HG03342 (cell line): ENCODE measurements around the gene KRT37.
"Not testable (repeated sequence)": the region's sequence is repeated elsewhere in the genome, so short reads cannot be mapped to it uniquely, and the experiment has no call there.

ENCODE experiments used
- ATAC-seq: cut with Tn5 transposase; IDR thresholded peaks from one replicate; pipeline ENCODE4 v1.9.1; 2021; ENCODE audit warnings: mild to moderate bottlenecking, moderate library complexity; ENCODE audit not compliant: unreplicated experiment

The KRT37 gene

GRCh38 chr17:41437254-41437653 is 12.9 kb upstream of the KRT37 start:
- ATAC-seq: no peak

DNA sequence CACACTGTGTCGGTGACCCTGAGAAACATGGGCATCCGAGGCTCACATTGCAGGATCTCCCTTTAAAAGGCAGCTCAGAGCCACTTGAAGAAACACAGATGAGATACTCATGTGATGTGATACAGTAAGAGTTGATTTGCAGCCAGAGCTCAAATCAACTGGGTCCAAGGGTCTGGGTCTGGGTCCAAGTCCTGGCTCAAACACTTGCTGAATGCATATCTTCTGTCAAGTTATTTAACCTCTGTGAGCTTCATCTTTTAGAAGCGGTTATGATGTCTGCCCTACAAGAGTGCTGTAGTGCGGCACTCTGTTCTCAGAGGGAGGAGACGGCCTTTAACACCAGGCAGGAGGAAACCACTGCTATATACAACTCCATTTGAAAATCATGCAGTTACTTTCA is 10.0 kb upstream of the KRT37 start:
- ATAC-seq: no peak

DNA sequence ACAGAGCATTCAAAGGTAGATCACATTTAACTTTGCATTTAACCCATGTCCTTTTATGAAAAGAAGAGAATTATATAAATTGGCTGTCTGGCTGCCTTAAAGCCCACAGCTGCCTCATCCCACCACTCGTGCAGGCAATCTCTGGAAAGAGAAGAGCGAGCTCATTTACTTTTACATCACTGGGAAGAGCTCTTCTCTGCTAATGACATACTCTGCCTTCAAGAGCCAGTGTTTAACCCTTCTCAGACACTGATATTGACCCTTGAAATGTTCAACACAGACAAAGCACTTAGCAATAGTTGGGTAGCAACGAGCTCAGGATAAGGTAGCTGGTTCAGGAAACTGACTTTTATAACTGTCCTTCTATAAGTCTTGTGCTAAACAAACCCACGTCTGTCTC is 9.6 kb upstream of the KRT37 start:
- no peak for ATAC-seq

DNA sequence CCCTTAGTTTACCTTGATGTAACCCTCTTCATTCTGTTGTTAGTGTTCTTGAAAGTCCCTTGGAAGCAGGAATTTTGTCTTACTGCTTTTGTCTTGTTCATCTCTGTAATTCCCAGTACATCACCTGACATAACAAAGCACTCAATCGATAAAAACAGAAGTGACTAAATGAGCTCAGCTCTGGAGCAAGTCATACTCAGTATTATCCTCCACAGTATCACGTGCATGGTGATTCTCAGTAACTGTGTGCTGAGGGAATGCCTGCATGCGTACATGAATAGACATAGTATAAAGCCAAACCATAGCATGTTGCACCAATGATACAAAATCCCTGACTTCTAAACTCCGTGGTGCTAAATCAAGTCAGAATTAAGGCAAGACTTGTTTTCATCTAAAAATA is 9.2 kb upstream of the KRT37 start:
- ATAC-seq: no peak

- ATAC-seq: not testable (repeated sequence)
Measured at GRCh38 chr17:41430376-41430775, 6.0 kb upstream of the KRT37 start.

- ATAC-seq: no peak
Measured at GRCh38 chr17:41429667-41430066, 5.3 kb upstream of the KRT37 start.

DNA sequence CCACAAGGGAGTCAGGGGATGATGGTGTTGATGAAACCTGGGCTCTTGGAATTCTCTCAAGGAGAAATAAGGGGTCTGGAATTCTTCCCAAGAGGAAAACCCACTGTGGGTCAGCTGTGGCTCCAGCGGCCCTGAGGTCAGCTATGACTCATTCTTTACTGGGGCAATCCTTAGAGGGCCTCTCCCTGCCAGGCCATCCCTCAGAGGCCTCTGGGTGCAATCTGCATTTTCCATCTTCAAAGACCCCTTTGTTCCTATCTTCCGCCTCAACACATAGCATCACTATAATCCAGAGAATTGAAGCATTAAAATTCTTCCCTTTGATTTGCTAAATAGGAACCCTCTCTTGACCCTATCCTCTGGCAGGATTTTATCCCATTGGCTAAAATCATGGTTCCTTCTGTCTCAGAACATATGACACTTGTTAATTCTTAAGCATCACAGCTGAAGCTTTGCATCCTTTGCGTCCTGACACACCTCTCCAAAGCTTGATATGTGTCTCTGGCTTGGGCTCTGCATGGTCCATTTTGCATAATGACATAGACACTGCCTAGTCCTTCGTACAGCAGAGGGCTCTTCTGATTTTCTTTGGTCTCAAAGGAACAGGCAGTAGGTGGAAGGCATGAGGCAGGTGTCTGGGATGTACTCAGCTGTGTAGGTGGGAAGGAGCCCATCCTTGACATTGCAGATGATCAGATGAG is 4.4 kb upstream of the KRT37 start:
- no peak for ATAC-seq

- ATAC-seq: not testable (repeated sequence)
Measured at GRCh38 chr17:41422586-41422985, 1.8 kb downstream of the KRT37 start.

DNA sequence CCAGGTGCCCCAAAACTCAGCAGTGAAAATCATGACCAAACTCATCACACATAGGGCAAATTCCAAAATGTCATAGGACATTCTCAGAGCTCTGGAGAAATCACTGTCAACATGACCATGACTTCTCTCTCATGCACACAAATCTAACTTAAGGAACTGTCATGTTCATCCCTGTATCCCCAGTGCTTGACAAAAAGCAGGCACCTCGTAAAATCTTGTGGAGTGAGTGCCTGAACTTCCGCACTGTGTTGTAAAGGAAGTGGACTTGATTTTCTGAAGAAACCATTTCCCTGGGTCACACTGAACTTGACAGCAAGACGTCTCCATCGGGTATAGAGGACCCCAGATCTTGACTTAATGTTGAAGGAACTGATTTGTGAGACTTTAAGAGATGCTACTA is 2.8 kb downstream of the KRT37 start:
- ATAC-seq: no peak

DNA sequence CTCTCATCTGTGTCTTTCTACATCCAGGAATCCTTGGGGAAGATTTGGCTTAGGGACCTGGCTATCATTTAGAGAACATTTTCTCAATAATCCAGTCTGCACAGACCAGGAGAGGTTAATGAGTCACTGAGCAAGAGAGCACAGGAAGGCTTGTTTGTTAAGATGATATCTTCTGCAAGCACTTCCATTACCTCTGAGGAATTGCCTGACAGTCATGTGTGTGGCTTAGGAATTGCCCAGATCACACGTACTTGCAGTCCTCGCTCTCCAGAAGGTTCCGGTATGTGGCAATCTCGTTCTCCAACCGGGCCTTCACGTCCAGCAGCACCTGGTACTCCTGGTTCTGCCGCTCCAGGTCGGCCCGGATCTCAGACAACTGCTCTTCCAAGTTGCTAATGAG is 3.3 kb downstream of the KRT37 start:
- ATAC-seq: no peak

DNA sequence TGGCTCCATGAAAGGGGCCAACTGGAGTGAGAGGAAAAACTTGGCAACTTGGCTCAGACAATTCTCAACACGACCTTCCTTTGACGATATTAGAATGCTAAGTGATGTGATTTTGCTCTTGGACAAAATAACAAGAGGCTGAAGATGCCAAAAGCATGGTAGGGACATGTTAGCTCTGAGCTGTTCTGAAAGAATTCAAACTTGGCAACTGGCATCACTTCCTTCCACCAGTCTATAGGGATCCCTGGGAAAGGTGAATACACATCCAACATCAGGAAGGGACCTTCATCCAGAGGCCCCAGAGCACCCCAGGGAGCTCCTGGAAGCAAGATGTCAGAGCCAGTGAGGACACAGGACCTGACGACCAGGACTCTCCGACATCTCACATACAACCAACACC is 4.3 kb downstream of the KRT37 start:
- no peak for ATAC-seq

DNA sequence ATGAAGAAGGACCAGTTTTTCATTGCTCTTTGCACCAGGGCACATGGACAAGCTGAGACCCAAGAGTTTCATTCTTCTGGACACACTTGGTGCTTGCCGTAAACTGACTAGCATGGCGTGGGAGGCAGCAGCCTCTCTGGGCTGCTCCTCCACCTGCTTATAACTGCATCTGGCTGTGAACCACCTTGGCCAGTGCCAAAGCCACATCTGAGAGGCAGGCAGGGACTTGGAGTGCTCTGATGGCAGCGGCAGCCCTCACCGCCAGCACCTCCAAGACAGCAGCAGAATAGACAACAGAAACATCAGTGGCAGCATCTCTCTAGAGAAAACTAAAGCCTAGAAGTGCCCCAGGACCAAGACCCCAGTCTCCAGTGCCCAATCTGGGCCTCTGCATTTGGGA is 4.7 kb downstream of the KRT37 start:
- no peak for ATAC-seq

GRCh38 chr17:41418116-41418860 is 6.1 kb downstream of the KRT37 start:
- no peak for ATAC-seq

- ATAC-seq: no peak
Measured at GRCh38 chr17:41417576-41418015, 6.8 kb downstream of the KRT37 start.

GRCh38 chr17:41417127-41417526 is 7.3 kb downstream of the KRT37 start:
- ATAC-seq: no peak

GRCh38 chr17:41416479-41416878 is 7.9 kb downstream of the KRT37 start:
- no peak for ATAC-seq

DNA sequence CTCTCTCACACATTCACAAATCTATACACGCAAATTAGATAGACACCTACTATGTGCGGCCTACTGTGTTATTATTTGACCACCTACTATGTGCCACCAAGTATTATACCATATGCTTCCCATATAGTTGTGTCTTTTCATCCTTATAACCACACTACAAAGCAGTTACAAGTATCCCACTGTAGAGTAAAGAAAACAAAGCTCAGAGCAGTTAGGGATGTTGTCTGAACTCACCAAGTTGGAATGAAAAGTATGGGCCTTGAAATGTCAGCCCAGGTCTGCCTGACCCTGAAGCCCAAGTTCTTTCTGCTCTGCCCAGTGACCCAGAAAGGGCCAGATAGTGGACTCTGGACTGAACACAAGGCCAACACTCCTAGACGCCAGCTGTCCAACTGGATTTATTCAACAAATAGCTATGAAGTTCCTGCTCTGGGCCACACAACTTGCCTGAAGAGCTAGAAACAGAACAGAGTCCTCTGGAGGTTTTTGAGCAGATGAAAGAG is 8.5 kb downstream of the KRT37 start:
- ATAC-seq: no peak

GRCh38 chr17:41415411-41415810 is 9.0 kb downstream of the KRT37 start:
- ATAC-seq: no peak

DNA sequence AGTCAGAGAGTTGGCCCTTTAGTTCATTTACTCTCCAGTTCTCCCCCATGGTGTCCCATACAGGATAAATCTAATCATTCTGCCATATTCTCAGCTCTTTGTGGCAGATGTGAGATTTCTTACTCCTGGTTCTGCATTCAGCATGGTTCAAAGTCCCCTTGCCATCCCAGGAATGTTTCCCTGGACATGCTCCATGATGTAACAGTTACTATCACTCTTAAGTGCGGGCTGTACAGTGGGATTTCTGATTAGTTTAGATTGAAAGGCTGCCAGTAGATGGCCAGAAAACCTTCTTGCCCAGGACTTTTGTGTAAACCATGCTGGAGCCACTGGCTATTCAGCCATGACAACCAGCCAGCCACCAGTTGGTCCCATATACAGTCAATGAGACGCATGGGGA is 10.4 kb downstream of the KRT37 start:
- no peak for ATAC-seq

DNA sequence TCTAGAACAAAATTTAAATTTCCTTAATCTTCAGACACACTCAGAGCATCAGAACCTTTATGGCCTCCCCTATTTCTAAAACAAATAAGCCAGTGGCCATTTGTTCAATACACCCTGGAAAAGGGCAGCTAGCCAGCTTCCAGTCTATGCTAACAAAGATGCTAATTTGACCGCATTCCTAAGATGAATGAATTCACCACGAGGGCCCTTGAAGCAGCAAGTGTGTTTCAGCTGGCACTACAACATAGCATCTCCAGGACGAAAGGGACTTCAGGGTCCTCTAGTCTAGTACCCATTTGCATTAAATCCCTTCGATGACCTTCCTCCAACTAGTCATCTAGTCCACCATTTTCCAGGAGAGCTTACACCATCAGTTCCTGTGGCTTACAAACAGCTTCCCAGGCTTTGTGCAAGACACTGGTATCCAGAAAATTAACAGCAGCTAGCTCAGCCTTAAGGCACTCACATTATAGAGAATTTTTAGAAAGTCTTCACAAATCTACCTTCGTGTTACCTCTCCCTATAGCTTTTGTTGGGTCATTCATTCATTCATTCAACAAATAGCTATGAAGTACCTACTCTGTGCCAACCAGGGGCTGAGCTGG is 10.9 kb downstream of the KRT37 start:
- ATAC-seq: no peak

- no peak for ATAC-seq
Measured at GRCh38 chr17:41411072-41411840, 13.1 kb downstream of the KRT37 start.
